Activated naive CD8-positive, alpha-beta T cell treated with anti-CD3 and anti-CD28 coated beads for 36 hours (primary cell): ENCODE measurements around the gene TBC1D21. TPM values are rescaled to one million over a fixed set of nuclear protein-coding genes. Genes with fewer than 3 reads are reported as not detected.

Experiments
- DNase-seq: peaks from one replicate; pipeline ENCODE4 v3.0.0; 2021
- H3K27ac Mint-ChIP-seq: one replicate; pipeline ENCODE4 v1.8.0; 2022; ENCODE audit warnings: mild to moderate bottlenecking, moderate library complexity, mixed read lengths
- H3K27me3 Mint-ChIP-seq: one replicate; pipeline ENCODE4 v1.8.0; 2022; ENCODE audit warnings: mild to moderate bottlenecking, mixed read lengths
- H3K36me3 Mint-ChIP-seq: one replicate; pipeline ENCODE4 v1.8.0; 2021; ENCODE audit warnings: mild to moderate bottlenecking, mixed read lengths
- H3K4me1 Mint-ChIP-seq: one replicate; pipeline ENCODE4 v1.8.0; 2021; ENCODE audit warnings: mixed read lengths
- H3K4me3 Mint-ChIP-seq: one replicate; pipeline ENCODE4 v1.8.0; 2022; ENCODE audit warnings: mild to moderate bottlenecking, moderate library complexity, mixed read lengths
- H3K9me3 Mint-ChIP-seq: one replicate; pipeline ENCODE4 v1.8.0; 2022; ENCODE audit warnings: mixed read lengths
- total RNA-seq, 2 experiments: library from RNA; stranded (reverse); gene quantifications; one replicate each; pipeline ENCODE4 v1.2.3, GENCODE V29; 2021

Gene TBC1D21
- total RNA-seq, 2 experiments from 2014 or later, result not detected

DNA sequence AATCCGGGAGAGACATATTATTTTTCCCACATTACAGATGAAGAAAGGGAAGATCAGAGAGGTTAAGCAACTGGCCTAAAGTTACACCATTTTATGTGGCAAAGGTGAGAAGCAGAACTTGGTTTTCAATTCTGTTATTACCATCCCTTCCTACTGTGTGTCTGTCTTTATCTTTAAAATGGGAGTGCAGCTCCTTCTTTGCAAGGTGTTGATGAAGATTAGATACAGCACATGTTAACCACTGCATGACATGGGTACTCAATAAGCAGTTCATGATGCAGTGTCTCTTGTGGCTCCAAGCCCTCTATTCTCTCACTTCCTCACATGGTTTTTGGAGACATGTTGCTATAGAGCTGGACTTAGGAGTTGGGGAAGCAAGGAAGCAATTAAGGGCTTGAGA is 23.1 kb upstream of the TBC1D21 start:
- Mint-ChIP-seq H3K9me3 (no peaks in the 10 kb centered on the region), H3K4me3 (no peak overlapping the region), H3K27me3 (peaks cover 16% of the 10 kb centered on the region), H3K36me3 (no peaks in the 10 kb centered on the region), H3K4me1 (no peaks in the 10 kb centered on the region), H3K27ac (no peak overlapping the region)
- no peak for DNase-seq

DNA sequence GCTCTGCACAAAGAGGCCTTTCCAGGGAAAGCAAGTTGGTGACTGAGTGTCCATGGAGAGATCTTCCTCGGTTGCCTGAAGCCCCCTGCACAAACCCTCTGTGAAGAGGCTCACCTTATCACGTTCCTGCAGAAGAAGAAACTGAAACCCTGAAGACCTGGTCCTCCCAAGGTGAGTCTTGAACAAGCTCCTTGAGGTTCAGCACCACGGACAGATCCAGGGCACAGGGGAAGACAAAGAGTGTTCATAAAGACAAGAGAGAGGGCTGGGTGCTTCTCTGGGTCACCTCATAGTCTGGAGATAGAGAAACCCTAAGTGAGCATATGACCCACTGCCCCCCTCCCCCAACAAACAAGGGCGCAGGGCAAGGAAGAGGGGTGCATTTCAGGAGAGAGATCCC is 21.7 kb upstream of the TBC1D21 start:
- H3K27me3 Mint-ChIP-seq, result peaks cover 23% of the 10 kb centered on the region
- H3K27ac Mint-ChIP-seq, result no peak overlapping the region
- no peaks in the 10 kb centered on the region for H3K9me3 Mint-ChIP-seq
- H3K4me3 Mint-ChIP-seq, result no peak overlapping the region
- H3K36me3 Mint-ChIP-seq, result no peaks in the 10 kb centered on the region
- H3K4me1 Mint-ChIP-seq, result no peaks in the 10 kb centered on the region
- peak; percentile 29 for DNase-seq

DNA sequence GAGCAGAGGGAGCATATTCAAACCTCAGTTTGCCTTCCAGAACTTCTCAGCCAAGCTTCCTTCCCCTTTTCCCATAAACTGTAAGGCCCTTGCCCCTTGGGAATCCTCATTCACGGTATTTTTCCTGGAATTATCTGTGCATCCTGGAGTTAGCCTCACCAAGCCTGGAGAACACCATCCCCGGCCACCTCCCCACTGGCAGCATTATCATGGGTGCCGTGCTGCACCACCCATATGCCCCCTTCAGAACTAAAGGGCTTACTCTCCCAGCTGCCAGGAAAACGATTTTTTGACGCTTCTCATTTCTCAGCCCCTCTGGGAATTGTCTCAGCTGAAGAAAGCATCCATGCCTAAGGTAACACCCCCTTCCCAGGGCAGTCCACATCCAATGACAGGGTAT is 20.9 kb upstream of the TBC1D21 start:
- Mint-ChIP-seq H3K36me3 (no peaks in the 10 kb centered on the region), H3K27ac (no peak overlapping the region), H3K9me3 (no peaks in the 10 kb centered on the region), H3K4me3 (no peak overlapping the region), H3K4me1 (no peaks in the 10 kb centered on the region), H3K27me3 (peaks cover 23% of the 10 kb centered on the region)
- no peak for DNase-seq

DNA sequence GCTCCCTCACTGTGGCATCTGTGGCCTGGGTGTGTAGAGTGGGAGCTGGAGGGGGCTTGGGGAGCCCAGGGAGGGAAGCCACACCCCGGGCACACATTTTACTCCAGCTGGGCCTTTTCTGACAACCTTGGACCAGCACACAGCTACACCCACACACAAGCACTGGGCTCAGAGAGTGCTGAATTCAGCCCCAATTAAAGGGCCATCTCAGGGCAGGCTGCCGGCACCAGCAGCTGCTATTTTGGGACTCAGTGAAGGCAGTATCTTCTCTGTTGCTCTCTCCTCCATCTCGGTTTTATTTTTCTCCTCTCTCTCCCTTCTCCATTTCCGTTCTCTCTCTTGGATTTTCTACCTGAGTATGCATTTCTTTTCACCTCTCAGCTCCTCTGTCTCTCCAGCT is 19.1 kb upstream of the TBC1D21 start:
- Mint-ChIP-seq H3K4me1 (no peaks in the 10 kb centered on the region), H3K36me3 (no peaks in the 10 kb centered on the region), H3K4me3 (no peak overlapping the region), H3K9me3 (no peaks in the 10 kb centered on the region), H3K27ac (no peak overlapping the region), H3K27me3 (peaks cover 23% of the 10 kb centered on the region)
- no peak for DNase-seq

DNA sequence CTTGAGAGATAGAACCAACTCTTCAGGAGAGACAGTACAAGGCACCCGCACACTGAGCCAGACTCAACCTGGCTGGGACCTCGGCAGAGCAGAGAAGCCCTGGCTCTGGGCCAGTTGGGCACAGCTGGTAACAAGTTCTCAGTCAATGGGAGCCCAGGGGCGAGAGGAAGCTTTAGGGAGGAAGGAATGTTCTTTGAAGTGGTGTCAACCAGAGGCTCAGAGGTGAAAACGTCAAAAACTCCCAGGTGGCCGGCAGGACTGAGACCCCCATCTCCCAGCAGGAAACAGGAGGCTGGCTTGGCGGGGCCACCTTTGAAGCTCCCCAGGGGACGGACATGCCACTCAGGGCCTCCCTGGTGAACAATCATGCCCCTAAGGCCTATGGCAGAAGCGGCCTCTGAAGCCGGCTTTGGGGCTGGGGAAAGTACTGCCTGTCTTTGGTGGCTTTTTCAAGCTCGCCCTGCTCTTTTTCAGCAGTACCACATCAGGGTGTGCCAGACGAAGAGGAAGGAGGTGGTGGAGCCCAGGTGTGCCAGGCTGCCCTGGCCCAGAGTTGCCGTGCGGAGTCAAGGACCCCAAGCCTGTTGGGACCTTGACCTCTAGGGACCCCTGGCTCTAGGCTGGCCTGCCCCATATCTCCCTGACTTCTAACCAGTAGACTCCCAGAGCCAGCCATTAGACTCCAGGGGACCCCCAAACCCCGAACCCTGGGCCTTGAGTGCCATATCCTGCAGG is 16.7 kb upstream of the TBC1D21 start:
- H3K4me1 Mint-ChIP-seq, result no peaks in the 10 kb centered on the region

DNA sequence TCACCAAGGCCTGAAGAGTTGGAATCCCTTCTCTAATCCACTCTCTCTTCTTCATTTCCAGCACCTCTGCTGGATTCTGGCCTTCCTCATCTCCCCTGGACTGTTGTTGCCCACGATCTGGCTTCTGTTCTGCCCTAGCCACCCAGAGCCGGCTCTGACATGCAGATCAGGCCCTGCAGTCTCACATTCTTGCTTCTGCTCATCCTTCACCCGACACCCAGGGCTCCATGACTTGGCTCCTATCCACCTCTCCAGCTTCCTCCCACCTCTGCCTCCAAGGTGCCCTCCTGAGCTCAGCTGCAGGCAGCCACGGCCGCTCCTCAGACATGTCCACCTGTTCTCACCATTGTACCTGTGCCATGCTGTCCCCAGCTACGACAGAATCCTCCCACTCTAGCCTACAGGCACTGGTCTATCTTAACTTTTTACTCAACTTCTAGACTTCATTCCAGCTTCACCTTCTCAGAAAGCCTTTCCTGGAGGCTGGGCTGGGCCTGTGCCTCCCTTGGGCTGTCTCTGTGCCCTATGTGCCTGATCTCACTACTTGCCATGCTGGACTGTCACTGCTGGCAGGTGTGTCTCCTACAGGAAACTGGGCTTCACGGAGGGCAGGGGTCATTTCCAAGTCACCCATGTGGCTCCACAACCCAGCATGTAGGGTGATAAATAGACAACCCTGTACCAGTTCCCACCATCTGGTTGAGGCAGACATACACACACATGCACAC is 16.0 kb upstream of the TBC1D21 start:
- Mint-ChIP-seq H3K27ac (no peak overlapping the region), H3K4me1 (no peaks in the 10 kb centered on the region), H3K36me3 (no peaks in the 10 kb centered on the region), H3K9me3 (no peaks in the 10 kb centered on the region), H3K27me3 (peaks cover 16% of the 10 kb centered on the region), H3K4me3 (no peak overlapping the region)
- no peak for DNase-seq

More for the DNA sequence above, 16.7 kb upstream of the TBC1D21 start:
- Mint-ChIP-seq H3K27ac (no peak overlapping the region), H3K9me3 (no peaks in the 10 kb centered on the region), H3K4me3 (no peak overlapping the region), H3K27me3 (peaks cover 20% of the 10 kb centered on the region), H3K36me3 (no peaks in the 10 kb centered on the region)
- no peak for DNase-seq

DNA sequence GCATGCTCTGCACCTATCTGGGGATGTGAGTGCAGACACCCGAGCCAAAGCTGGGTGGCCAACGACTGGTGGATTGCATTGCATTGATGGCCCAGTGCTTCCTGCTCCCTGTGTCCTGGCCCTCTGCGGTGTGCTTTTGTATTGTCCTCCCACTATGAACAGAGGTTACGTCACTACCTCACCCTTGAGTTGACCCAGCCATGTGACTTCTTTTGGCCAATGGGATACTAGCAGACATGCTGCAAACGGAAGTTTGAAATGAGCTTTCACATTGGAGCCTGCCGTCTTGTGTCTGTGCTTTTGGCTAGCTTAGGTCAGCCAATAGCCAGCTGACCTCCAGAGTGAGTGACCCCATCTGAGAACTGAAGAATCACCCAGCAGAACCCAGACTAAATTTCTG is 15.3 kb upstream of the TBC1D21 start:
- H3K4me3 Mint-ChIP-seq, result no peak overlapping the region
- no peaks in the 10 kb centered on the region for H3K4me1 Mint-ChIP-seq
- H3K27me3 Mint-ChIP-seq, result peaks cover 18% of the 10 kb centered on the region
- no peaks in the 10 kb centered on the region for H3K36me3 Mint-ChIP-seq
- no peak for DNase-seq
- H3K27ac Mint-ChIP-seq, result no peak overlapping the region
- no peaks in the 10 kb centered on the region for H3K9me3 Mint-ChIP-seq

DNA sequence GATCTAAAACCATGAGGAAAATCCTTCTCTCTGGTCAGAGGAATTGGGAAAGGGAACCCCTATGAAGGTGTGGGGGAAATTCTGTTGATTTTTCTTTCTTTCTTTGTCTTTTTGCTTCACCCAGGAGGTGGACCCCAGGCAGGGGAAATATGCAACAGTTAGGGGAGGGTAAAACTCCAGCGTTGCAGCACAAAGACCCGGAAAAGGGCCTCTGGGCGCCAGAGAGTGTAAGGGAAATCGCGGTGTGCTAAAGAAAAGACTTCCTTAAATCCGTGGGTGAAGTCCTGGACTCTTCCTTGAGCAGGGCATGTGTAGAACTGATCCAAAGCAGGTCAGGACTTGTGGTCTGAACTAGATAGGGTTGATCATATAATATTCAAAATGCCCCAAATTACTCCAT is 11.1 kb upstream of the TBC1D21 start:
- Mint-ChIP-seq H3K27ac (no peak overlapping the region), H3K36me3 (no peaks in the 10 kb centered on the region), H3K27me3 (peaks cover 8% of the 10 kb centered on the region), H3K9me3 (no peaks in the 10 kb centered on the region), H3K4me3 (no peak overlapping the region), H3K4me1 (peaks cover 6% of the 10 kb centered on the region)
- no peak for DNase-seq

DNA sequence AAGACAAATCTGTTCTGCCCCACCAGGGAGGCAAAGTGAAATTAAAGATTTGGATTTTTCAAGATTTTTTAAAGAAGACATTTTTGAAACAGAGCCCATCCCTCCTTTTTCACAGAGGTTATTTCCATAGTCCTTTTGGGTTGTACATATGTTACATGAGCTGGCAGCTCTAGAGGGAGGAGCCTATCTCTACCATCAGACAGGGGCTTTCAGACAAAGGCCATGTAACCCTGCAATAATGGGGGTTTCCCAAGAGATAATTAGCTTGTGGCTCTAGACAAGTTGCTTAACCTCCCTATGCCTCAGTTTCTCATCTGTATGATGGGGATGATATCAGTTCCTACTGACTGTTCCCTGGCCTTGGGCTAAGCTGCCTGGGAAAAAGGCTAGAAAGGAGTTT is 8.0 kb upstream of the TBC1D21 start:
- Mint-ChIP-seq H3K27ac (no peak overlapping the region), H3K36me3 (no peaks in the 10 kb centered on the region), H3K4me1 (peaks cover 6% of the 10 kb centered on the region), H3K27me3 (peaks cover 5% of the 10 kb centered on the region), H3K4me3 (no peak overlapping the region), H3K9me3 (no peaks in the 10 kb centered on the region)
- DNase-seq, result no peak

DNA sequence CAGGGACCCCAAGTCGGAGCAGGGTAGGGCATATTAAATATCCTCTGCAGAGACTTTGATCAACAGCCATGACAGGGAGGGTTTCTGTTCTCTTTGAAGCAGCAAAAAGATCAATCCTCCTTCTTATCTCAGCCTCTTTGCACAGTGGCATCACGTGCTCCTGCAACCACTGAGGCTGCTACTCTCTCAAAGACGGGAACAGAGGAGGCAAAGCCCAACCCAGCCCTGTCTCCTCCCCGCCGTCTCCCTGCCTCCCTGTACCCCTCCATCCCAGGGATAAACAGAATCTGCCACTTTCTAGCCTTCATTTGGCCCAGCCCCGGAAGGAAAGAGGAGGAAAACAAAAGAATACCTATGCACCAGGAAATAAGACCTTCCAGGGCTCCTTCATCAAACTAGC is 7.5 kb upstream of the TBC1D21 start:
- no peak for DNase-seq
- peaks cover 7% of the 10 kb centered on the region for H3K4me1 Mint-ChIP-seq
- peaks cover 8% of the 10 kb centered on the region for H3K27me3 Mint-ChIP-seq
- H3K9me3 Mint-ChIP-seq, result no peaks in the 10 kb centered on the region
- no peaks in the 10 kb centered on the region for H3K36me3 Mint-ChIP-seq
- H3K27ac Mint-ChIP-seq, result no peak overlapping the region
- no peak overlapping the region for H3K4me3 Mint-ChIP-seq

DNA sequence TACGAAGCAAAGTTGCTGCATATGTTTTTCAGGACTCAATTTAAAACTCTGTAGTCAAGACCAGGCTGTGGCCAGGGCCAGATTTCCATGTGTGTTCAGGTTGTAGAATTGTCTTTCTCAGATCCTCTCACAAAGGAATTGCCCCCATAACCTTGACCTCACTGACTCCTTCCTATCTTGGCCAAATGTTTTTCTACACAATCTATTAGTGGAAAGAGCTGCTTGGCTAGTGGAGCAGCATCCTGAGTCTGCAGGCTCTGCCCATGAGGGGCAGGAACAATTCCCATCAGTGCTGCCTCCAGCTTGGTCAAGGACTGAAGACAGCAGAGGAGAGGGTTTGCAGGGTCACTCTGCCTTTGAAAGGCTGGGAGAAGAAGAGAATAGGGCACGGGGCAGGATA is 6.9 kb upstream of the TBC1D21 start:
- Mint-ChIP-seq H3K9me3 (no peaks in the 10 kb centered on the region), H3K4me3 (no peak overlapping the region), H3K36me3 (no peaks in the 10 kb centered on the region), H3K27ac (no peak overlapping the region), H3K27me3 (peaks cover 14% of the 10 kb centered on the region), H3K4me1 (peaks cover 8% of the 10 kb centered on the region)
- DNase-seq, result no peak

DNA sequence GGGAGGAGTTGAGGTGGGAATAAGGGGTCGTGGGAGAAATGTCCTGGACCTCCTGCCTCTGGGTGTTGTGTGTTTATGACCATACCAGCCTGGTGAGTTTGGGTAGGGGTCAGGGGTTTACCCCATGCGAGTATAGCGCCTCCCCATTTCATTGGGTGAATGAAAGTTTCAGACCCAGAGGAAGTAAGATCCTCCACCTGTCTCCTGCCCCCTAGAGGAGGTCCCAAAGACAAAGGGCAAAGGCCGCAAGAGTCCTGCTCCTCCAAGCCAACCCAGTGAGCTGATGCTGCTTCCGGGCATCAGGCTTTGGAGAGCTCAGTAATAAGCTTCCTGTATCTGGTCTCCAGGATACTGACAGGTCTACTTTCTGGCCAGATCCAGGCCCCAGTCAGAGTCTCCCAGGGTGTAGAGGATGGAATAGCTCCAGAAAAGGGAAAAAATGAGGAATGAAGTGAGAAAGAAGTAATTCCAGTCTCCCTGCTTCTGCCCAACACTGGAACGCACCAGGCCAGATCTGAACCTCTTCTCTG is 6.4 kb upstream of the TBC1D21 start:
- Mint-ChIP-seq H3K4me1 (peaks cover 8% of the 10 kb centered on the region), H3K27ac (no peak overlapping the region), H3K4me3 (no peak overlapping the region), H3K36me3 (no peaks in the 10 kb centered on the region), H3K27me3 (peaks cover 19% of the 10 kb centered on the region), H3K9me3 (no peaks in the 10 kb centered on the region)
- DNase-seq, result no peak

DNA sequence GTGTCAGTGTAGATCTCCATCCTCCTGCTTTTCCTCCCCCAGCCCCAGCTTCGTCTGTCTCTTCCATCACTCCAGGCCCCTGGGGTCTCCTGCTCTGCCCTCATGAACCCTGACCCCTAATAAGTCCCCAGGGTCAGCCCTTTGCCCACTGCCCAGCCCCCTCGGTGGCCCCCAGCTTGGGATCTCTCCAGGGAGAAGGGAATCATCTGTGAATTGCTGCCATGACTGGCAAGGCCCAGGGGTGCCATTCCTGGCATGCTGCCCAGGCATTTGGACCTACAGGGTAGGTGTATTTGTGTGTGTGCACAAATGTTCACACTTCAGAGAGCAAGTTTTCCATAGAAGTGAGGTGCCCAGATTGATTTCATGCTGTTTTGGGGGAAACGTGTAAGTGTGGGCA is 5.9 kb upstream of the TBC1D21 start:
- Mint-ChIP-seq H3K9me3 (no peaks in the 10 kb centered on the region), H3K27me3 (peaks cover 23% of the 10 kb centered on the region), H3K4me3 (no peak overlapping the region), H3K4me1 (peaks cover 8% of the 10 kb centered on the region), H3K27ac (no peak overlapping the region), H3K36me3 (no peaks in the 10 kb centered on the region)
- no peak for DNase-seq

DNA sequence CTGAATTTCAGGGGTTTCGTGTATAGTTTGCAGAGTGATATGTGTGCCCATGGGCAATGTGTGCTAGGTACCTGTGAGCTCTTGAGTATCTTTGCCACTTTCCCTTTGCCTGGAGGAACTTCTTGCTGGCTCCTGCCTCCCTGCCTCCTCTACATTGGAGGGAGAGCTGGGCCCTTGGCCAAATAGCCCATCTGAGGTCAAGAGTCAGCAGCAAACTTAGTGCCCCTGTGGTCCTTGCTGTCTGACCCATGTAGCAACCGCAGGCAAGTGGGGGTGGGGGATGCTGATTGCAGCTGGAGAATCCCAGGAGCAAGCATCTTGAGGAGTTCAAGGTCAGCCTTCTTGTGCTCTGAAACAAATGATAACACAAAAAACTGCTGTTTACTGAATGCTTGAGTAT is 5.4 kb upstream of the TBC1D21 start:
- Mint-ChIP-seq H3K27me3 (peaks cover 27% of the 10 kb centered on the region), H3K9me3 (no peaks in the 10 kb centered on the region), H3K27ac (no peak overlapping the region), H3K4me1 (peaks cover 8% of the 10 kb centered on the region), H3K36me3 (no peaks in the 10 kb centered on the region), H3K4me3 (no peak overlapping the region)
- DNase-seq, result no peak

DNA sequence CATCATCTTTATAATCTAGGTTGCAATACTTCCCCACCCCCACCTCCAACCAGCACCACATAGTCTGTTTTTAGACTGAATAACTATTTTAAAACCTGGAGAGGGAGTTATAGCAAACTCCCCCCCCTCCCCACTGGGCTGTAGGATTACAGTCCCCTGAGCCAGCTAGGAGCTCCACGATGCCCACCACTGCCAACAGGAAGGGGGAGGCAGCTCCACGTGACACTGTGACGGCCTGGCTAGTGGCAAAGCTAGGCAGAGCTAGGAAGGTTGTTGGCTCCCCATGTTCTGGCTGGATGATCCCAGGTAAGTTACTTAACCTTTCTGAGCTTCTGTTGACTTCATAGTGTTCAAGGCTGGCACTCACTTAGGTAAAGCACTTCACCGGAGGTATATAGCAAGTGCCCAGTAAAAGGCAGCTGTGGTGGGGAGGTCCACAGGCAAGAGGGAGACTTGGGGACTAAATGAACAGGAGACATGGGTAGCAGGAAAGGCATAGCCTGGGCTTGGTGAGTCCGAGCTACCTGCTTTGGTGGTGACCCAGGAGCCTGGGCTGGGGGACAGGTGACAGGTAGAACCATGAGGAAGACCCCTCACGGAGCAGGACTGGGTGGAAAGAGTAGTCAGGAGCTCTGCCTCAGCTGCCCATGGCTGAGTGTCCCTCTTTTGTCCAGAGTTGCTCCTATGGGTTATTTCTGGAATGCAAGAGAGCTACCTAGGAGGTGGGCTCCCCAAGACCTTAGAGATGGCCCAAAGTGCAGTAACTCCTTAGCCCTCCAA is 4.0 kb upstream of the TBC1D21 start:
- no peaks in the 10 kb centered on the region for H3K36me3 Mint-ChIP-seq
- no peak for DNase-seq
- no peak overlapping the region for H3K4me3 Mint-ChIP-seq
- no peak overlapping the region for H3K27ac Mint-ChIP-seq
- peaks cover 8% of the 10 kb centered on the region for H3K4me1 Mint-ChIP-seq
- no peaks in the 10 kb centered on the region for H3K9me3 Mint-ChIP-seq
- peaks cover 29% of the 10 kb centered on the region for H3K27me3 Mint-ChIP-seq
